Measurements from ENCODE around the gene TPRN.

The TPRN gene

DNA sequence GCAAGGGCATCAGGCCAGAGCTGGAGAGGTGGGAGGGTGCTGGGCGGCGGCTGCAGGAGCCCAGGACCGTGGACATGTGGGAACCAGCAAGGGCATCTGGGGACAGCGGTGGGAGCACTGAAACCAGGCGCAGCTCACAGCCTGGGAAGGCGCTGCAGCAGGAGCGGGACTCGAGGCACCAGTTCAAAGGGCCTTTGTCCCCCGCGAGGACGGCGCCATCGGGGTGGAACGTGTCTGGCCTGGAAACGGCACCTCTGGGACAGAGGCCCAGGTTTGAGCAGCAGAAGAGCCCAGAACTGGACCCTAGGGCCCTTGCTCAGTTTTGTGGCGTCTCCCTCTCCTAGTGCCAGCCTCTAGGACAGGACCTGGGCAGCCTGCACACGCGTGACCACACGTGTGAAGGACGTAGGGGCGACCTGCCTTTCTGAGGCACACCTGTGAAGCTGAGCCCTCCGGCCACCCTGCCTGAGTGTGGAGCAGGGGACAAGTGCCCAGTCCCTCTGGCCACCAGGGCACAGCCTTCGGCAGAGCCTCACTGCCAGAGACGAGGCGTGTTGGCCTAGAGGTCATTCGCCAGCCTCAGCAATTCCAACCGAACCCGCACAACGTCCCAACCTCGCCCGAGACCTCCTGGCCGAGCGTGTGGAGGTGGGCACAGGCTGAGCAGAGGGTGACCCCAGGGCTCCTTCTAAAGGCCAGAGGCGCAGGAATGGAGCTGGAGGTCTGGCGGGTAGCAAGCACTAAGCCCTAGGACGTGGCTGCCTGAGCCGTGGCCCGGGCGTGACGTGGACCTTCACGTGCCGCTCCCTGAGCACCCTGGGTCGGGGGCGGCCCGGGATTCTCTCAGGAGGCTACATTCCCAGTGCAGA, 26.5 kb downstream of the TPRN start:
- no peak for DNase-seq (ENCODE audit: low read depth in 2 of 2)

DNA sequence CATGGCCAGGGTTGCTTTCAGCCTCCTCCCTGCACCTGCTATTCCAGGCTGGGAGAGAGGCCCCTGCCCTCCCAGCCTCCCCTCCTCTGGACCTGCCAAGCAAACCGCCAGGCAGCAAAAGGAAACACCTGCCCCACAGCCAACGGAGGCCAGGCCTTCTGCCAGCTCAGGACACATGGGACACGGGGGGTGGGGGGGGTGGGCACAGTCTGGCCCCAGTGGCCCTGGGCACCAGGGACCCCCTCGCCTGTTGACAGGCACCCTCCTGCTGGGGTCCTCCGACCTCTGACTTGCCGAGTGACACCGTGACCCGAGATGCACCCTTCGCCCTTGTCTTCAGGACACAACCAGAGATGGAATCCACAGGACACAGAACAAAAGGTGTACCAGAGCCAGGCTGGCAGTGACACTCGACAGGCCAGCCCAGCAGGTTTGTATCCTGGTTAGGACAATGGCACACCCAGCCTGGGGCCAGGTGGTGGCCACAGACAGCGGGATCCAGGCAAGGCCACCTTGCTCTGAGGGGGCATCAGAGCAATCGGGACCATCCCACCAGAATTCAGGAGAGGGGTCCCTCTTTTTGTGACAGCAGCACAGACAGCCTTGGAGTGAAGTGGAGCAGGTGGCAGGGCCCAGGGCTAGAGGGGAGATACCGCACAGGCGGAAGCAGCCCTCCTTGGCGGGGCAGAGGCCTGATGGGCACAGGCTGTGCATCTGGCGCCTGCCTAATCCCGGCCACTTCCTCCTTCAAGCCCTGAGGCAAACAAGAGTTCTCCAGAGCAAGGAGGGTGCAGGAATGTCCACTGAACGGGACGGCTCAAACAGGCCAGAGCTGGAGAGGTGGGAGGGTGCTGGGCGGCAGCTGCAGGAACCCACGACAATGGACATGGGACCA, 27.4 kb downstream of the TPRN start:
- DNase-seq (ENCODE audit: low read depth in 2 of 2), result no peak

DNA sequence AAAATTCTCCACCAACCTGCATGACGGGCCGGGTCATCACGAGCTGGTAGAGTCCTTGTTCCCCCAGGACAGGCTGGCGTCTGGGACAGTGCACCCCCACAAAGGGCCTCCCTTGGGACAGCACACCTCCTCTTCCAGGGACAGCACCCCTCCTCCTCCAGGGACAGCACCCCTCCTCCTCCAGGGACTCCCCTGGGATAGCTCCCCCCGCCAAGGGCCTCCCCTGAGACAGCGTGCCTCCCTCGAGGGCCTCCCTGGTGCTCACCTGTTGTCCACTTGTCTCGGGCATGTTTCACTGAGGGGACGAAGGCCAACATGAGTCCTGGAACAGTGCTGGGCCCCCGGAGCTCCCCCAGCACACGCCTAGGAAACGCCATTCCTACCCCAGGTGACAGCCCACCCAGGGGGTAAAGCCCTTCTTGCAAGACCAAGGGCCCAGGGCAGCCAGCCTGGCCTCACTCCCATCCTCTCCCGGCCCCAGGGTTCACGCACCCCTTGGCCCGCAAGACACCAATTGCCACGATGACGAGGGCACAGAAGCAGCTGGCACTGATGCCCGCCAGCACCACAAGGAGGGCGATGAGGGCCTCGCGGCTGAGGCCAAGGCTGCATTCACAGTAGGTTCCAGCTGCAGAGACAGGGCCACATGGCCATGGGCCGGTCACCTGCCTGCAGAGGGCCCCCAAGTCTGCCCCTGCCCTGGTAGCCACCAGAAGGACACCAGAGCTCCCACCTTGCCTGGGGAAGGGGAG, 29.2 kb downstream of the TPRN start:
- no peak for DNase-seq (ENCODE audit: low read depth in 2 of 2)

DNA sequence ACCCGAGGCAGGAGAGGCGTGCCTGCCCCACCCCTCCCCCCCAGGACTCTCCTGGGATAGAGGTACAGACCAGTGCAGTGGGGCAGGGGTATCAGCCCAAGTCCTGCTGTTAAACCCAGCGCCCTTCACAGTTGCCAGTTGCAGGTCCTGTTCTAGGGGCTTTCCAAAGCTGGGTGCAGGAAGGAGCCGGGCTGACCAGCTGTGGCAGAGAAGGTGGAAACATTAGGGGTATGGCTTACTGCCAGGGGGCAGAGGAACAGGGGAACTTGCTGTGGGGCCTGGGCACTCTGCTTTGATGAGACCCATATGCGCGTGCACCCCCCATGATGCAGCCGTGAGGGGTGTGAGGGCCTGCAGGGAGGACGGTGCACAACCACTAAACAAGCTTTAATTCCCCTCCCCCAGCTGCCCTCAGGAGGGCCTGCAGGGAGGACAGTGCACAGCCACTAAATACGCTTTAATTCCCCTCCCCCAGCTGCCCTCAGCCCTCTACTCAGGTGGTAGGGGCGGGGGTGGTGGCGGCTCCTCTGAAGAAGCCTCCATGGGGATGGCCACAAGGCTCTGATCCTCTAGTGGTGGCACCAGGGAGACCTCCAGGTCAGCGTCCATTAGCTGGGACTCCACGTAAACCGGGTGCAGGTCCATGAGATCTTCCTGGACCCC, 29.9 kb downstream of the TPRN start:
- DNase-seq (ENCODE audit: low read depth in 2 of 2), result no peak

DNA sequence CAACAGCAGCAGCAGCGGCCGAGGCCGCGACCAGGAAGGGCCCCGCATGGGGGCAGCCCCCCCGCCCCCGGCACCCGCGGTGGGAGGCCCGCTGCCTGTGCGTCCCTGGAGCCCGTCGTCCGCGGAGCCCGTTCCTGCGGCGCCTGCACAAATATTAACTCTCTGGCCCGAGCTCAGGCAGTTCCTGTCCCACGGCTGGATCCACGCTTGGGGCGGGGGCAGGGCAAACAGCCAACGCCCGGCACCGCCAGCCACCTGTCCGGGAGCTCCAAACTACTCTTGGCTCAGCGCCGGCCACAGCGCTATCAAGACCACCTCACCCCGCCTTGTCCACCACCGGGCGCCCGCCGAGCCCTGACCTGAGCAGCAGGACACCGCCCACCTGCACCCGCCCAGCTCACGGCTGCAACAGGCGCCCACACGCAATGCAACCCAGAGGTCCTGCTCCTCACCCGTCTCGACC, 30.6 kb downstream of the TPRN start, which contains the start of gene LRRC26:
LRRC26 (minus strand) TSS at position 156 of the 463 bp plus-strand sequence; CDS start at position 48, 108 bp downstream.
- no peak for DNase-seq (ENCODE audit: low read depth in 2 of 2)

DNA sequence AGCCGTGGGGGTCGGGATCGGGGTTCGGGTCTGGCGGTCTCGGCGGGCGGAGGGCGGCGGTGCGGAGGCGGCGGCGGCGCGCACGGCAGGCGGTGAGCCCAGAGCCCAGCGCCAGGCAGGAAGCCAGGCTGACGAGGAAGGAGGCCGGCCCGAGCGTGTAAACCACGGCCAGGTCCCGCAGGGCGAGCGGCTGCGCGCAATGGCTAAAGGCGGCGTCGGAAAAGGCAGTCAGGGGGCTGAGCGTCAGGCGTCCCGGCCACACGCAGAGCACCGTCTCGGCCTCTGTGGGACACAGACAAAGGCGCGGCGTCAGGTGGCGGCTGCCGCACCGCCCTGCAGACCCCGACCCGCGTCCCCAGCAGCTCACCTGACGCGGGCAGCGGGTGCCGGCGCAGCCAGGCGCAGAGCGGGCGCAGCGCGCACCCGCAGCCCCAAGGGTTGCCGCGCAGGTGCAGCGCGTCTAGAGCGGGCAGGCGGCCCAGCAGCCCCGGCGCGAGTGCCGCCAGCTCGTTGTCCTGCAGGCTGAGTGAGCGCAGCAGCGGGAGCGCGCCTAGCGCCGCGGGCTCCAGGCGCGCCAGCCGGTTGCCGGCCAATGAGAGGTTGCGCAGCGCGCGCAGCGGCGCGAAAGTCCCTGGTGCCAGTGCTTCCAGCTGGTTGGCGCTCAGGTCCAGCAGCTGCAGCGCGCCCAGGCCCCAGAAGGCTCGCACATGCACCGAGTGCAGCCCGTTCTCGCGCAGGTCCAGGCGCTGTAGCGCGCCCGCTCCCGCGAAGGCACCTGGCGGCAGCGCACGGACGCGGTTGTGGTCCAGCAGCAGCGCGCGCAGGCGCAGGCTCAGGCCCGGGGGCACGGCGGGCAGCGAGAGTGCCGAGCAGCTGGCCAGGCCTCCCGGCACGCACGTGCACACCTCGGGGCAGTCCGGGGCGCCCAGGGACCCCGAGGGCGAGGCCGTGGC, 31.4 kb downstream of the TPRN start:
- no peak for DNase-seq (ENCODE audit: low read depth in 2 of 2)

DNA sequence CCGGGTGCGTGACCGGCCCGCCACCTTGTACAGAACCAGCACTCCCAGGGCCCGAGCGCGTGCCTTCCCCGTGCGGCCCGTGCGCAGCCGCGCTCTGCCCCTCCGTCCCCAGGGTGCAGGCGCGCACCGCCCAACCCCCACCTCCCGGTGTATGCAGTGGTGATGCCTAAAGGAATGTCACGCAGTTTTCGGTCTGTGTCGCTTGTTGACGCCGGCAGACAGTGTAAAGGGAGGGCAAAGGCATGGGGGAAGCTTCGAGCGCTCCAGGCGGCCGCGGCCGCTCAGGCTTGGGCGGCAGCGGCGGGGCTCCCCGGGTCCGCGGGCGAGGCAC, 32.0 kb downstream of the TPRN start:
- no peak for DNase-seq (ENCODE audit: low read depth in 2 of 2)

DNA sequence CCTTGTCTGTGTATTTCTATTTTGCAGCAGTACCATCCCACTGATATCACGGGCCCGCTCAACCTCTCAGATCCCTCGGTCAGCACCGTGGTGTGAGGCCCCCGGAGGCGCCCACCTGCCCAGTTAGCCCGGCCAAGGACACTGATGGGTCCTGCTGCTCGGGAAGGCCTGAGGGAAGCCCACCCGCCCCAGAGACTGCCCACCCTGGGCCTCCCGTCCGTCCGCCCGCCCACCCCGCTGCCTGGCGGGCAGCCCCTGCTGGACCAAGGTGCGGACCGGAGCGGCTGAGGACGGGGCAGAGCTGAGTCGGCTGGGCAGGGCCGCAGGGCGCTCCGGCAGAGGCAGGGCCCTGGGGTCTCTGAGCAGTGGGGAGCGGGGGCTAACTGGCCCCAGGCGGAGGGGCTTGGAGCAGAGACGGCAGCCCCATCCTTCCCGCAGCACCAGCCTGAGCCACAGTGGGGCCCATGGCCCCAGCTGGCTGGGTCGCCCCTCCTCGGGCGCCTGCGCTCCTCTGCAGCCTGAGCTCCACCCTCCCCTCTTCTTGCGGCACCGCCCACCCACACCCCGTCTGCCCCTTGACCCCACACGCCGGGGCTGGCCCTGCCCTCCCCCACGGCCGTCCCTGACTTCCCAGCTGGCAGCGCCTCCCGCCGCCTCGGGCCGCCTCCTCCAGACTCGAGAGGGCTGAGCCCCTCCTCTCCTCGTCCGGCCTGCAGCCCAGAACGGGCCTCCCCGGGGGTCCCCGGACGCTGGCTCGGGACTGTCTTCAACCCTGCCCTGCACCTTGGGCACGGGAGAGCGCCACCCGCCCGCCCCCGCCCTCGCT, 32.6 kb downstream of the TPRN start:
- no peak for DNase-seq (ENCODE audit: low read depth in 2 of 2)

DNA sequence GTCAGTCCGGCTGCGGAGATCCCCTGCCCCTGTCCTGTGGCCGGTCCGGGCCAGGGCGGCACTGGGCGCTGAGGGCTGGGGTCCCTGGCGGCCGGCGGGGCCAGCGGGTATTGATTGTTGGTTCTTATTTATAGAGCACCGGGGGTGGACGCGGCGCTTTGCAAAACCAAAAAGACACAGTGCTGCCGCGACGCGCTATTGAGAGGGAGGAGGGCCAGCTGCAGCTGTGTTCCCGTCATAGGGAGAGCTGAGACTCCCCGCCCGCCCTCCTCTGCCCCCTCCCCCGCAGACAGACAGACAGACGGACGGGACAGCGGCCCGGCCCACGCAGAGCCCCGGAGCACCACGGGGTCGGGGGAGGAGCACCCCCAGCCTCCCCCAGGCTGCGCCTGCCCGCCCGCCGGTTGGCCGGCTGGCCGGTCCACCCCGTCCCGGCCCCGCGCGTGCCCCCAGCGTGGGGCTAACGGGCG, 33.2 kb downstream of the TPRN start:
- no peak for DNase-seq (ENCODE audit: low read depth in 2 of 2)

DNA sequence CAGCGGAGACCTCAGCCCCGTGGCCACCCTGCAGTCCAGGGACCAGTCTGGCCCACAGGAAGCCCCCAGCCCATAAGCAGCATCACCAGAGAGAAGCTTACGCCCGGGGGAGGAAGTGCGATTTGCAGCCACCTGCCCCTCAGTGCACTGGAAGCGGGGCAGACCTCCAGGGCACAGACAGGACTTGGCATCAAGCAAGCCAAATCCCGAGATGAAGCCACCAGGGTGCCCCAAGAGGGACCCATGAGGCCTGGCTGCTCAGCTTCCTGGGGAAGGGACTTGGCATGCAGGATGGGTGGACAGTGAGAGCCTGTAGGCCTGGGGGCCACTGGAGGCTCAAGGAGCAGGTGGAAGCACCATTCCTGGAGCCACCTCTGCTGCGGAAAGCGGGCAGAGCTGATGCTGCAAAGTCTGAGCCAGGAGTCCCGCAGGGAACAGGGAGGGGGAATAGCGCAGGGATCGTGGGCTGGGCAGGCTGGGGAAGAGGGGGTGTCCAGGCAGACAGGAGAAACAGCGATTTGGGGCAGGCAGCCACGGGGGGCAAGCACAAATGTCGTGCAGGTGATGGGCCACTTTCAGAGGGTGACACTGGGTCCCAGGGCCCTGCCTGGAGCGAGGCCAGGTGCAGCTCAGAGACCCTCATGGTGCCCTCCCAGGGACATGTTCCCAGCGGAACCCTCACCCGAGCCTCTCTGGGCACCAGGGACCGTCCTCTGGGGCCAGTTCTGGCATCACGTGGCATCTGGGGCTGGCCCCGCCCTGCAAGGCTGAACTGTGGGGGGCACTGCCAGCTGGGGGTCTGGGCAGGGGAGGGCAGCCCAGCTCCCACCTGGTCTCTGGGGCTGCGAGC, 33.9 kb downstream of the TPRN start:
- no peak for DNase-seq (ENCODE audit: low read depth in 2 of 2)

DNA sequence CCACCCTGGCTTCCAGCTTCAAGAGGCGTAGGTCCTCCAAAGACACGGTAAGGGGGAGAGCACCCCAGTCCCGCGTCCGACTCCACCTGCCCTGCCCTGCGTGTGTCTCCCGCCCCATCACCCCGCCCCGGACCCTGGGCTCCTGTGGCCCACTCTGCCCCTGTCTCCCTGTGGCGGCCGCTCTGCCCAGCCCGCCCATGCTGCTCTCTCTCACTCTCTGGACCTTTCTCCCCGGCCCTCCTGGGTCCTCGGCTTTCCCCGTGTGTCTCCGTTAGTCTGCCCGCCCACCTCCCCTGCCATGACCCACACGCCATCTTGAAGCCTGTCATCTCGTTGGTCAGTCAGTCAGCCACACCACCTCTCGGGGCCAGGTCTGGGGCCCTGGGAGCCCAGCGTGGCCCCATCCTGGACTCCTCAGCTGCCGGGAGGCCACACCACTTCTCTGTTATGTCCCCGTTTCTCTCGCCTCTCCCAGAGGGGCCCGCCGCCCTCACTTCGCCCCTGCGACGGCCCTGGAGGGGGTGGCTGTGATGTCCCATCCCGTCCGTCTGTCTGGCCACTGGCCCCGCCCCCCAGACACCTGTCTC, 35.2 kb downstream of the TPRN start:
- no peak for DNase-seq (ENCODE audit: low read depth in 2 of 2)

DNA sequence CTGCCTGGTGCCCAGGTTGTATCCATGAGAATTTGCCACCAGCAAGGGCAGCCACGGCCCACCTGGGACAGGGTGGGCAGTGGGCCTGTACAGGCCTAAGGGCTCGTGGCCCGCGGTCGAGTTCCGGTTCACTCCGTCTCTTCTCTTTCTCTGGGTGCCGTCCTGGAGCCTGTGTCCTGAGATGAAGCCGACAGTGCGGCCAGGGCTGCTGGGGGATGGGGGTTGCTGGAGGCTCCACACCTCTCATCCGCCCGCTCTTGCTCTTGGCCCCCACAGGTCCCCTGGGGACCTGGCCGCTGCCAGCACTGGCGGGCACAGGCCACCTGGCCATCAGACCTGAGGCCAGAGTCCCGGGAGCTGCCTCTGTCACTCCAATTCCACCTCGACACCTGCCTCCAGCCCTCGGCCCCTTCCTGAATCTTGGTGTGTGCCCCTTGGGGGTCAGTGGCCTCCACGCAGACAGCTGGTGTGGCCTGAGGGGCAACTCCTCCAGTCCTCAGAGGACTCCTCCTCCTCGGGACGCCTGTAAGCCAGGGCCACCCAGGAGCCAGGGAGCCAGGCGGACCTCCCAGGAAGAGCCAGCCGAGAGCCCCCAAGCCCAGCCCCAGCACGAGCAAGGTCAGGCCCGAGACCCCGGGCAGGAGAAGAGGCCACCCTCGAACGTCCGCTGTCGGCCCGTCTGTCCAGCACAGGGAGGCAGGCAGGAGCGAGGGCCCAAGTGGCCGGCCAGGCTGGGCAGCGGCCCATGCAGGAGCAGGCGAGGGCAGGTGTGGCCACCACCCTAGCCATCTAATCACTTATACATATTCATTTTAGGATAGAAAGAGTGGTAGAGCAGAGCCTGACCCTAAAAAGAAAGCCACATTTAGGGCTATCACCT, 35.9 kb downstream of the TPRN start:
- DNase-seq (ENCODE audit: low read depth in 2 of 2), result no peak

DNA sequence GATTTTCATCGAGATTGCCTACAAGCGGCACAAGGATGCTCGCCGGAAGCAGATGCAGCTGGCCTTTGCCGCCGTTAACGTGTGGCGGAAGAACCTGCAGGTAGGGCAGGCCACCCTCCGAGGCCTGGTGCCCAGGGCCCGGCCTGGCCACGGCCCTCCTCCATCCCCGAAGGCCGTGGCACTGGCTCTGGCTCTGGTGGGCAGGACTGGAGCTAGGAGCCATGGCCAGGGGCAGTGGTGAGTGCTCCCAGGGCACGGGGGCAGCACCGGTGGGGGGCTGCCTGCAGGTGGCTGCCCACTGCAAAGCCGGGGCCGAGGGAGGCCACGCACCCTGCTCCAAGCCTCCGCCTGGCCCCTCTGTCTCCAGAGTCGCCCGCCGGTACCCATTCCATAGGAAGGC, 36.7 kb downstream of the TPRN start:
- no peak for DNase-seq (ENCODE audit: low read depth in 2 of 2)

DNA sequence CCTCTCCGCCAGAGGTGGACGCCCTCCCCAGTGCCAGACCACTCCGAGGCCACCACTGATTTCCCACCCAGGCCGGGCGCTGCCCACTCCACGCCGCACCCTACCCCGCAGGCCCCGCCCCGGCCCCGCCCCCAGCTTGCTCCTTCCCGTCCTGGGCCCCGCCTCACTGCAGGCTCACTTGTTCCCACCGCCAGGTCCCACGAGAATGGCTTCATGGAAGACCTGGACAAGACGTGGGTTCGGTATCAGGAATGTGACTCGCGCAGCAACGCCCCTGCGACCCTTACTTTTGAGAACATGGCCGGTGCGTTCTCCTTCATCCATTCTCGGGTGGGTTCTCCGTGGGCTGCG, 37.2 kb downstream of the TPRN start:
- DNase-seq (ENCODE audit: low read depth in 2 of 2), result no peak

DNA sequence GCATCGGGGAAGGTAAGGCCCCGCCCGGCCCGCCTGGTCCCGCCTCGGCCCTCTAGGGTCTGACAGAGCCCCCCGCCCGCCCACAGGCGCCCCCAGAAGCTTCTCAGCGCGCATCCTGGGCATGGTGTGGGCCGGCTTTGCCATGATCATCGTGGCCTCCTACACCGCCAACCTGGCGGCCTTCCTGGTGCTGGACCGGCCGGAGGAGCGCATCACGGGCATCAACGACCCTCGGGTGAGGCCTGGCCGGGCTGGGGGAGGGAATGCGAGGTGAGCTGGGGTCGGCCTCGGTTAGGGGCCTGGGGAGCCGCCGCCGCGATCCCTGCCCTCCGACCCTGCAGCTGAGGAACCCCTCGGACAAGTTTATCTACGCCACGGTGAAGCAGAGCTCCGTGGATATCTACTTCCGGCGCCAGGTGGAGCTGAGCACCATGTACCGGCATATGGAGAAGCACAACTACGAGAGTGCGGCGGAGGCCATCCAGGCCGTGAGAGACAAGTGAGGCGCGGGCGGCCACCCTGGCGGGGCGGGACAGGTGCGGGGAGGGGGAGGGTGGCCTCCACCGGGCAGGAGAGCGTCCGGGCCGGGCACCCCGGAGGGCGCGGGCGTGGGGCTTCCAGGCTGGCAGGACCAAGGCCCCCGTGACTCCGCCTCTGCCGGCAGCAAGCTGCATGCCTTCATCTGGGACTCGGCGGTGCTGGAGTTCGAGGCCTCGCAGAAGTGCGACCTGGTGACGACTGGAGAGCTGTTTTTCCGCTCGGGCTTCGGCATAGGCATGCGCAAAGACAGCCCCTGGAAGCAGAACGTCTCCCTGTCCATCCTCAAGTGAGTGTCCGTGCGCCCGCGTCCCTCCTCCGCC, 37.8 kb downstream of the TPRN start:
- no peak for DNase-seq (ENCODE audit: low read depth in 2 of 2)

All from stimulated activated CD4-positive, alpha-beta T cell treated with anti-CD3 and anti-CD28 coated beads, Interleukin-4, amount 100 ng/mL, for 48 hours (primary cell).